ENCODE results near the gene COQ8B. TPM values are rescaled to one million over a fixed set of nuclear protein-coding genes. Genes with fewer than 3 reads are reported as not detected.

The COQ8B gene
- total RNA-seq, 2 donors from 2014 or later = 26.5 to 48.5 TPM

- Histone ChIP-seq H3K9ac (ENCODE audit: low read depth in 2 of 2, low read length in 2 of 2) (no peak overlapping the region), H3K4me1 (peaks cover 4% of the 10 kb centered on the region), H3K9me3 (no peaks in the 10 kb centered on the region), H3K27me3 (no peaks in the 10 kb centered on the region), H3K36me3 (peaks cover 33% of the 10 kb centered on the region), H3K4me3 (no peak overlapping the region), H3K27ac (no peak overlapping the region)
- intact Hi-C loops (cut with DNase I) = no loop called here
- TF ChIP-seq CTCF (IDR thresholded peaks at IDR 0.05) = no peak
- no peak for DNase-seq
These were observed 42.7 kb upstream of the COQ8B start for GRCh38 chr19:40759352-40759751.

- Histone ChIP-seq H3K36me3 (peaks cover 29% of the 10 kb centered on the region), H3K27ac (no peak overlapping the region), H3K9ac (ENCODE audit: low read depth in 2 of 2, low read length in 2 of 2) (no peak overlapping the region), H3K4me3 (no peak overlapping the region), H3K9me3 (no peaks in the 10 kb centered on the region), H3K4me1 (peaks cover 10% of the 10 kb centered on the region), H3K27me3 (no peaks in the 10 kb centered on the region)
- DNase-seq = no peak
- intact Hi-C loops (cut with DNase I) = no loop called here
- no peak for TF ChIP-seq CTCF (IDR thresholded peaks at IDR 0.05)
These were observed 41.8 kb upstream of the COQ8B start for GRCh38 chr19:40758491-40758890.

GRCh38 chr19:40756502-40757110, 39.9 kb upstream of the COQ8B start:
- Histone ChIP-seq H3K4me1 (peaks cover 10% of the 10 kb centered on the region), H3K27ac (no peak overlapping the region), H3K27me3 (no peaks in the 10 kb centered on the region)

GRCh38 chr19:40755791-40756190, 39.1 kb upstream of the COQ8B start:
- H3K27me3 ChIP-seq = no peaks in the 10 kb centered on the region
- DNase-seq = no peak
- TF ChIP-seq CTCF (IDR thresholded peaks at IDR 0.05) = no peak
- peaks cover 12% of the 10 kb centered on the region for H3K36me3 ChIP-seq
- intact Hi-C loops (cut with DNase I) = no loop called here
- no peak overlapping the region for H3K27ac ChIP-seq
- H3K4me3 ChIP-seq = no peak overlapping the region
- H3K9ac ChIP-seq (ENCODE audit: low read depth in 2 of 2, low read length in 2 of 2) = no peak overlapping the region
- H3K9me3 ChIP-seq = no peaks in the 10 kb centered on the region
- peaks cover 10% of the 10 kb centered on the region for H3K4me1 ChIP-seq

More at GRCh38 chr19:40756502-40757110, 39.9 kb upstream of the COQ8B start:
- no peaks in the 10 kb centered on the region for H3K9me3 ChIP-seq
- intact Hi-C loops (cut with DNase I) = no loop called here
- DNase-seq = no peak
- H3K36me3 ChIP-seq = peaks cover 15% of the 10 kb centered on the region
- no peak overlapping the region for H3K9ac ChIP-seq (ENCODE audit: low read depth in 2 of 2, low read length in 2 of 2)
- no peak overlapping the region for H3K4me3 ChIP-seq
- no peak for TF ChIP-seq CTCF (IDR thresholded peaks at IDR 0.05)

GRCh38 chr19:40755248-40755624, 38.5 kb upstream of the COQ8B start:
- Histone ChIP-seq H3K9ac (ENCODE audit: low read depth in 2 of 2, low read length in 2 of 2) (no peak overlapping the region), H3K27ac (peak overlapping the region; percentile 86), H3K27me3 (no peaks in the 10 kb centered on the region), H3K4me3 (no peak overlapping the region), H3K9me3 (no peaks in the 10 kb centered on the region), H3K36me3 (peaks cover 7% of the 10 kb centered on the region), H3K4me1 (peaks cover 10% of the 10 kb centered on the region)
- TF ChIP-seq CTCF (IDR thresholded peaks at IDR 0.05) = no peak
- intact Hi-C loops (cut with DNase I) = no loop called here
- no peak for DNase-seq
